GM18508 (cell line): ENCODE data around the gene FAM43B.

Experiments used
- ATAC-seq: cut with Tn5 transposase; IDR thresholded peaks from one replicate; pipeline ENCODE4 v1.9.1; 2021; ENCODE audit warnings: moderate number of reproducible peaks; ENCODE audit not compliant: insufficient read depth, unreplicated experiment

The FAM43B gene

DNA sequence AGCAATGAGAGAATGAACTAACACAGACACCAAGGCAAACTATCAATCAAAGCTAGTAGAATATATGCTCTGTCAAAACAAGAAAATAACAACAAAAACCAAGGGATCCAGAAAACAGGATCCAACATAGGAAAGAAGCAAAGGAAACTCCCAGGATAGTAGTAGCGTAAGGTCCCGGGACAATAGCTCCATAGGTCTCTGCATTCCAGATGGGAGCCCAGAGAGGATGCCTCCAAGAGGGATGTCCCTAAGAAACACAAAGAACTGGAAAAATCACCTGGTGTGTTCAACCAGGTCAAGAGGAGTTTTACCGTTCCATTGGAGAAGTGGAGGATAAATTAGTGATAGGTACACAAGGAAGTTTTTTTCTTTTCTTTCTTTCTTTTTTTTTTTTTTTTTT lies 5.7 kb upstream of the FAM43B start:
- no peak for ATAC-seq

DNA sequence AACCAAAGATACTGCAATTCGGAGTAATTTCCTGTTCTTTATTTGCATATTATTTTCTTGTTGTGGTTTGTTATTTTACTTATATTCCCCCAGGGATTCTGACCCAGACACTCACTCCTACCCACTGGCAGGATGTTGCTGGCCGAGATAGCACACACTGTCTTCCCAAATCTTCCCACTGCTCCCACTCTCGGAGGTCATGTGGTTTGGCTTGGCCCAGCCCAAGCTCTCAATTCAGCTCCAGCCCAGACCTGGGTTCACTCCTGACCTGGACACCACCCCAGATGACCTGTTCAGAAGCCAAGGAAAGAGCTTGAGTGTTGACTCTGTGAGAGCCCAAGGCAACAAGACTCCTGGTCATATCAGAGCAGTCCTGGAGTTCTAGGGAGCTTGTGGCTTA lies 1.2 kb upstream of the FAM43B start:
- ATAC-seq, result no peak

DNA sequence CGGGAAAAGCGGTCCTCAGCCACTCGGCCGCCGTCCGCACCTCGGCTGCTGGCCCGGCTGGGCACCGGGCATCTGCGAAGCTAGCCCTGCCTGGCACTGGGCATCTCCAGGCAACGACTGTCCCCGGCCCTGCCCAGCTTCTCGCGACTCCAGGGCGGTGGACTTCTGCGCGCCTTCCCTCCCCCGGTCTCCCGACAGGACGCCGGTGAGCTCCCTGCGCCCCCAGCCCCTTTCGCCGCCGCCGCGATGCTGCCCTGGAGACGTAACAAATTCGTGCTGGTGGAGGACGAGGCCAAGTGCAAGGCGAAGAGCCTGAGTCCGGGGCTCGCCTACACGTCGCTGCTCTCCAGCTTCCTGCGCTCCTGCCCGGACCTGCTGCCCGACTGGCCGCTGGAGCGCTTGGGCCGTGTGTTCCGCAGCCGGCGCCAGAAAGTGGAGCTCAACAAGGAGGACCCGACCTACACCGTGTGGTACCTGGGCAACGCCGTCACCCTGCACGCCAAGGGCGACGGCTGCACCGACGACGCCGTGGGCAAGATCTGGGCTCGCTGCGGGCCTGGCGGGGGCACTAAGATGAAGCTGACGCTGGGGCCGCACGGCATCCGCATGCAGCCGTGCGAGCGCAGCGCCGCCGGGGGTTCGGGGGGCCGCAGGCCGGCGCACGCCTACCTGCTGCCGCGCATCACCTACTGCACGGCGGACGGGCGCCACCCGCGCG lies 514 bp downstream of the FAM43B start:
- no peak for ATAC-seq

DNA sequence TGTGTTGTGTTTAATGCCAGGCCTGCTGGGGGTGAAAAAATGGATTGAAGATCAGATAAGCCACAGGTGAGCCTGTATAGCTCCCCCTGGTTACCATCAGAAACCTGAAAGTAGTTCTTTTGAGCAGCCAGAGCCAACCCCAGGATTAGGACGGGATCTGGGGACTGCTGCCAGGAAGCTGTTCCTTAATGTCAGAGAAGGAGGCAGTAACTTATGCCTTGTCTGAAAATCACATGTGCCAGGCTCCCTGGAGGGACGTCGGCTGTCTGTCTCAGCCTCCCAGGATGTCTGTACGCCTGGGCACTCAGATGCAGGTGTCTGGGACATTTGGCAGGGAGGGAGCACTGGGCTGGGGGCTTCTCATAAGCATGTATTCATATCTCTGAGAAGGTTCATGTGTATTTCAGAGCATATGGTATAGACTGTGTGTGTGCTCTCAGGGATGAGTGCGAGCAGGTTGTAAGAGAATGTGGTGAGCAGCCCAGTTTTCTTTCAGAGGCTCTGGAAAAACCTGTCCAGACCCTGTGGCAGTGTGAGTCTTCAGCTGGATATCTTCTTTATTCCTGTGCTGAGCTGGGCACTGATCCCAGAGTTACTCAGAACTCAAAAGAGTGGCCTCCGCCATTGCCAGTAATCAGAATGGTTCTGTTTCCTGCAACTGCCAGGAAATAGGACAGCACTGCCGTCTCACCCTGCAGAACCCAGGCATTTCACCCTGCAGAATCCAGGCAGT lies 2.8 kb downstream of the FAM43B start:
- ATAC-seq, result no peak

DNA sequence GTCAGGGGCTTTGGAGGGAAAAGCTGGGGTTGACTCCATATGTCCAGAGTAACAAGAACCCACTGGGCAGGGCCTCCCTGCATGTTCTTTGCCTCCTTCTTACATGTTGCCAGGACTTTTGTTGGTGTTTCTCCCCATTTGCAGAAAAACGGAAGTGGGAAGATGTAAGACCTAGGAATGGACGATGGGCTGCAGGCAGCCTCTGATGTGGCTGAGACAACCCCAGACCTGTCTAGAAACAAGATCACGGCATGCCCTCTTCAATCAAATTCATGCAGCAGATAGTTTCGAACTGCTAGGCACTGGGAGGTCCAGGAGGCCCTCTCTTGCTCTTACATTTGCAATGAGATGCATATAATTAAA lies 3.4 kb downstream of the FAM43B start:
- no peak for ATAC-seq

DNA sequence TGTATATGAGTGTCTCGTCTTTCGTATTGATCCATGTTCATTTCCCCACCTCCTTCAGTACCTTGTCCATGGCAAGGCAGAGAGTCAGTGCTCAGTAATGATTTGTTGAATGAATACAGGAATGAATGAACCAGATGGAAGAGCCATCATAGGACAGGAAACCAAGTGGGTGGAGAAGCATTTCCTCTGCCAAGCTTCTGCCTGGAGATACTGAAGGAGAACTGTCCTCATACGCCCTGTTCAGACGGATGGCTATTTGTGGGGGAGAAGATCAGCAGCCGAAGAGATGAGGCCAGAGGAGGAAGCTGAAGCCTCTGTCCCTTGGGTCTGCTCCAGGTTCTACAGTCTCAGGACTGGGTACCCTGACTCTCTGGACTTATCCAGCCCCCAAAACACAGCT lies 5.8 kb downstream of the FAM43B start:
- no peak for ATAC-seq

DNA sequence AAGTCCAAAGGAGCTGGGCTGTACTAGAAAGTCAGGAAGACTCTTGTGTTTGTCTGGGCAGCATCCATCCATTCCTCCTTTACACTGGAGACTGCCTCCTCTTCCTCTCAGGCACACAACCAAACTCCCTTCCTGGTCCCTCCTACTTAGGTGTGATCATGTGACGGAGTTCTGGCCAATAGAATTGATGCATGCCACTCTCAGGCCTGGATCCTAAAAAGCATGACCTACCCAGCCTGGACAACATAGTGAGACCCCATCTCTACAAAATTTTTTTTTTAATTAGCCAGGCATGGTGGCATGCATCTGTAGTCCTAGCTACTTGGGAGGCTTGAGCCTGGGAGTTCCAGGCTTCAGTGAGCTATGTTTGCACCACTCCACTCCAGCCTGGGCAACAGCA lies 8.6 kb downstream of the FAM43B start:
- no peak for ATAC-seq

DNA sequence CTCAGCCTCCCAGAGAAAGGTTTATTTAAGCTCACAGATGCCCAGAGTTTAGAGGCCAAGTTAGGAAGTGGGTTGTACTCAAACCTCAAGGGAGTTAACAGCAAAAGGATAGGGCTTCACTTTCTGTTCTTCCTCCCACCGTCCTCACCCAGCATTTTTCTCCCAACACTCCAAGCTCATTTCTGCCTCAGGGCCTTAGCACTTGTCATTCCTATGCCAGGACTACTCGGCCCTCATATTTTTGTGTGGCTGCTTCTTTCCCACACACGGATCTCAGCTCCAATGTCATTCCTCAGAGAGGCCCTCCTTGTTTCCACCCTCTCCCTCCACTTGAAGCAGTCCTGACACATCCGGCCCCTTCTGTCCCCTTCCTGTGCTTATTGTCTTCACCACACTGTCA lies 12.9 kb downstream of the FAM43B start:
- ATAC-seq, result no peak

DNA sequence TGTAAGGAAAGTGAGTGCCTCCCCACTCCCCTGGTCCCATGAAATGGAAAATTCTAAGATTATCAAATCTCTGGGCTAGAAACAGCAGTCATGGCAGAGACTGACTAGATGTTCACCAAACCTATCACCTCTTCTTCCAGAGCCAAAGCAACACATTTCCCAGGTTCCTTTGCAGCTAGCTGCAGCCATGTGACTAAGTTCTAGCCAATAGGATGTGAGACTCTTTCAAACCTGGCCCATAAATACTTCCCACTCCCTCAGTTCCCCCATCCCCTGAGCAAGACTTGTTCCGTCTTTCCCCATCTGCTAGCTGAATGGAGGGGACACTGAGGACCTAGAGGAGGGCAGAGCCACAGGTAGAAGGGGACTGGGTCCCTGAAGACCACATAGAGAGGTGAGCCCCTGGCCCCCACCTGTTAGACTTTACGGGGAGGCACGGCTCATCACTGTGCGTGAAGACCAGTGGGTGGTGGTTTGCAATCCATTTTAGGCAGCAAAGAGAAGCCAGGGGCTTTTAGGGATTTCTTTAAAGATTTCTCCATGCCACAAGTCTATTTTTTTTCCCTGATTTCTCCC lies 17.2 kb downstream of the FAM43B start:
- ATAC-seq, result no peak

DNA sequence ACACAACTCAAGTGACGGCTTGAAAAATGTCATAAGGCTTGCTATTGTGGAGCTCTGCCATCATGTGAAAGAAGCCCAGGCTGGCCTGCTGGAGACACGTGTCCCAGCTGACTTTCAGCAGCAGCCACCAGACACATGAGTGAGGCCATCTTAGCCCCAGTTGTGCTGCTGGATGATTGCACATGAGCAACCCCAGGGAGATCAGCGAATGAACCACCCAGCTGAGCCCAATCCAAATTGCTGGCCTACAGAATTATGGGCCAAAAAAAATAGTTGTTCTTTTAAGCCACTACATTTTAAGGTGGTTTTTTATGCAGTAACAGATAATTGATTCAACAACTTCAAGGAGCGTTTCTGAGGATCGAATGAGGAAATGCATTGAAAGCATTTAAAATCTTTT lies 19.1 kb downstream of the FAM43B start:
- ATAC-seq, result no peak

DNA sequence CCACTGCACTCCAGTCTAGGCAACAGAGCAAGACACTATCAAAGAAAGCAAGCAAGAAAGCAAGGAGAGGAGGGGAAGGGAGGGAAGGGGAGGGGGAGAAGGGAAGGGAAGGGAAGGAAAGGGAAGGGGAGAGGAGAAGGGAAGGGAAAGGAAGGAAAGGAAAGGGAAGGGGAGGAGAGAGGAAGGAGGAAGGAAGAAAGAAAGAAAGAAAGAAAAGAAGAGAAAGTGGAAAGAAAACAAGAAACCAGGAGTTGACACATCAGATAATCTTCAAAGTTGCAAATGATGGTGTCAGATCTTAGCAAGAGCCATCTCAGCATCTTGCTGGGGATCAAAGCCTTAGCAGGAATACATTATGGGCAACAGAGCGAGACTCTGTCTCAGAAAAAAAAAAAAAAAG lies 21.6 kb downstream of the FAM43B start:
- no peak for ATAC-seq

DNA sequence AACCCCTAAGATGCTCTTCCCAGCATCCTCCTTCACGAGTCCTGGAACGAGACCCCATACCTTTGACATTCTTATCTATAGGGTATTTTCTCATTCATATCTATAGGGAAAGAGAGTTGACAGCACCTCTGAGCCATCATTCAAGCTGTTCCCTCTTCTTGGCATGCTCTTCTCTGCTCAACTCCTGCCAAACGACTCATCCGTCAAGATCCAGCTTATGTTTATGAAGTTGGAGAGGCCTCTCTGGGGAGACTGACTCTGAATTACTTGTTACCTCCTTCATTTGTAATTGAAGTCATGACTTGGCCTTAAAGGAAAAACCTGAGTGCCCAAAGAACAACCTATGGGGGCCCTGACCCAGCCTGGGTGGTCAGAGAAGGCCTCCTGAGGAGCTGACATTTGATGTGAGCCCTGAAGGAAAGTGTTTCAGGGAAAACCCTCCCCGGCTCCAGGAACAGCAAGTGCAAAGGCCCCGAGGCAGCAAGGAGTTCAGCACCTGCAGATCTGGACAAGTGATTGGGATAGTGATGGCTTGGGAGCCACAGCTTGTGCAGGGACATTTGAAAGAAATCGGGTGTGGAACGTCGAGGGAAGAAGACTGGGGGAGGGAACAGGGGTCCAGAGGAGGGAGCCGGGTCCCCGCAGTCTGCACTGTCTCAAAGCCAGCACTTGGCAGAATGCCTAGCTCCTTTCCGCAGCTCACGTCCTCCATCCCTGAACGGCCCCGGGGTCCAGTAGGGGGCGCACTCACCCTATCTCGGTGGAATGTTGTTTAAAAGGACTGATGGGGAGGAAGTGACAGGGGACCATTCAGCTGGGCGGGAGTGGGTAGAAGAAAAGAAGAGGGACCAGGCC lies 22.5 kb downstream of the FAM43B start:
- ATAC-seq, result no peak

DNA sequence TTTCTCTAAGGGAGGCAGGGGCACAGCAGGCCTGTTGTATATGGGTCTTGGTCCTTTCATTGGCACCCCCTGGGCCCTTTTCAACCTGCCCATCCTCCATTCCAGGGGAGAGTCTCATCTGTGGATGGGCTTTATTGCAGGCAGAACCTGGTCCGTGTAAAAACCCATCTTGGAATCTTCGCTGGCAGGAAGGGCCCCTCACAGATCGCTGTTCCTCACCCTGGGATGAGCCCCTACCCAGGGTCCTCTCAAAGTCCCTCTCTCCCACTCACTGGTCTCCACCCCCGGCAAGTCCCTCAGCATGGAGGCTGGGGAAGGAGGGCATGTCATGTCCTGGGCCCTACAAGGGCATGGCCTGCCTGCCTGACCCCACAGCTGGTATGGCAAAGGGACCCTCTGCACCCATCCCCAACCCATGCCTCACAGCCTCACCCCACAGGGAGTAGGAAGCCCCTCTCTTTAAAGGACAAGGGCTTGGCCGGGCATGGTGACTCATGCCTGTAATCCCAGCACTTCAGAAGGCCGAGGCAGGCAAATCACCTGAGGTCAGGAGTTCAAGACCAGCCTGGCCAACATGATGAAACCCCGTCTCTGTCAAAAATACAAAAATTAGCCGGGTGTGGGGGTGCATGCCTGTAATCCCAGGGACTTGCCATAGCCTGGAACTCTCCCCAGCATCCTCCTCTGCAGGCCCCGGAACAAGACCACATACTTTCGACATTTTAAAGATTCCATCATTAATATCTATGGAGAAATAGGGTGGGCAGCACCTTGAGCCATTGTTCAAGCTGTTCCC lies 23.4 kb downstream of the FAM43B start:
- no peak for ATAC-seq

DNA sequence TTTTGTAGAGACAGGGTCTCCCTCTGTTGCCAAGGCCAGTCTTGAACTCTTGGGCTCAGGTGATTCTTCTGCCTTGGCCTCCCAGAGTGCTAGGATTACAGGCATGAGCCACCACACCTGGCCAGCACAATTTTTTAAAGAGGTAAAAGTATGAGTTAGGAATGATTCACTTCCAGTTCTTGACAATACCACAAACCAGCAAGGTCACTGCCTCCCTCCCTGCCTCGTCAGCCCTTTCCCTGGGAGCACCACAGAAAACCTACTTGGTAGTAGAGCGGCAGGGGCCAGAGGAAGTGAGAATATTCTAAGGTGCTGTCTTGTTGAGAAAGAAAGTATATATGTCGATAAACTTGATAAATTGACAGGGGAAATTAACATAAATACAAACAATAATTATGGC lies 25.7 kb downstream of the FAM43B start:
- ATAC-seq, result no peak

DNA sequence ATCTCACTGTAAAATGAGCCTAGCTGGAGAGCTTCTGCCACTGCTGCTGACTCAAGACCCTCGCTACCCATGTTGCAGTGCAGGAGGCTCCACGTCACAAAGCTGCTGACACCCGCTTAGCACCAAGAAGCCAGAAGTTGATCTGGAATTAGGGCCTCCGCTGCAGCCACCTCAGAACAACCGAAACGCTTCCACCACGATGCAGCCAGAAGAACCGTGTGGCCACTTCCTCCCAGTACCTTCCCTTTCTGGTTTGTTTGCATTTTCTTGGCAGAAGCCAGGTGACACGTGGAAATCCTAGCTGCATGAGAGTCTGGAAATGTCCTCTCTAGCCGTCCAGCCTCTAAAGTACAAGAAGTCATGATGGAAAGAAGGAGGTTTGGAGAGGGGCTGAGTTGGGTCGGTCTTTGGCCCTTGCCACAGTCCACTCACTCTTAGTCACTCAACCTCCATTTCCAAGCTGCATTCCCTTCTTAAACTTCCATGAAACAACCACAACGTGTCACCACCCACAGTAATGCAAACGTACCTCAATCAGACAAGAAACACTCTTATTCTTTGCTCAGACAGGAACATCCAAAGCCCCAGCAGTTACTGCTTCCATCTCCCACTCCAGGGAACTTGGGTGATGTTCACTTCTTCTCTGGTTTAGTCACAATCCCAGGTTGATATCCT lies 26.5 kb downstream of the FAM43B start:
- ATAC-seq, result no peak

DNA sequence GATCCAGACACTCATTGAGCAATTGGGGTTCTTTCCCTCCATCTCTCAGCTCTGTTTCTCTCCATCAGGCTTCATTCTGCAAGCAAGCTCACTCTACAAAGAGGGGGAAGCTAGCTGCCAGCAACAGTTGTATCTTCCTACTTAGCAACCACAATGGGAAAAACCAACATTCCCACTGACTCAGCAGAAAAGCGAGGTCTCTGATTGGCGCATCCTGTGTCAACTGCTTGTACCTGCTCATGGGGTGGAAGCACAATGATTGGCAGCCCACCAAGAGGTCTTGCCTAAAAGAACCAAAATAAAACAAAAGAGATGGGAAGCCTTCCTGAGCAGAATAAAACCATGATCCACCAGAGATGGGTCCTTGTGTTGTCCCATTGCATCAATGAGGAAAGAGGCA lies 32.5 kb downstream of the FAM43B start:
- ATAC-seq, result no peak

DNA sequence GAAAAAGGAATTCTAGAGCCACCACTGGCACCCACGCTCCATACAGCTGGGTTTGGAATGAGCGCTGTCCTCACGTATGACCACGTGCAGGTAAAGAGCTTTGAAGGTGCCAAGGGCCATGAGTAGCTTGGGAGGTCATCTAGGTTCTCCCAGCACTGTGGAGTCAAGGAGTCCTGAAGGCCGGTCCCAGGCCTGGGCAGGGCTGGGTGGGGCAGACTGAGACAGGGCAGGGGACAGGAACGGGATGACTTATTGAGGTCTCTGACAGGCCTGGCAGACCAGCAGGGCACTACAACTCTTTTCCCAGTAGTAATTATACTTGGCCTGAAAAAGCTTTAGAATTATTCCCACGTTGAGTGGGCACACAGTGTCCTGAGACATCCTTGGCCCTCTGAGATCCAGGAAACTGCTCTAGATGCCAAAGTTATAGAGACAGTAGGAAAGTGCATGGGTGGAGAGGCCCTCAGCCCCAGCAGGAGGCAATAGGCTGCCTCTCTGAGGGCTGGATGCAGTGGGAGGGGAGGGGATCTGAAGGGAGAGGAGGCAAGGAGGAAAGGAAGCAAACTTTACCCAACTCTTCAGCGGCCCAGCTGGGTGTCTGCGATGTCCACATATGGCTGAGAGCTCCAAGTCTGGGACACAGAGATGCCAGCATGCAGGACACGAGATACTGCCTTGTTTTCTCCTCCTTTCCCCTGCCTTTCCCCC lies 34.7 kb downstream of the FAM43B start:
- ATAC-seq, result no peak

DNA sequence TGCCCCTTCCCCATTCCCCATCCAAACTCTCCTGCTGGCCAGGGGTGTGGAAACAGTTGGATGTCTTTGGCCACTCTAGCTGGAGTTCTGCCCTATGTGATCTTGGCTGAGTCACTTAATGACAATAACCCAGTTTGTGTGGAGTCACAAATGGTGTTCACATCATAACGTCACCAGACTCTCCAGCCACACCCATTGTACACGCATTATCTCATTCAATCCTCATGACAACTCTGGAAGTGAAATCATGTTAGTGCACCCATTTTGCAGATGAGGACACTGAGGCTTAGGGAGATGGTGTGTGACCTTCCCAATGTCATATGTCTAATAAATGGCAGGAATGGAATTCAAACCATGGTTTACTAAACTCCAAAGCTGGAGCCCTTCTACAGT lies 35.3 kb downstream of the FAM43B start:
- ATAC-seq, result no peak

DNA sequence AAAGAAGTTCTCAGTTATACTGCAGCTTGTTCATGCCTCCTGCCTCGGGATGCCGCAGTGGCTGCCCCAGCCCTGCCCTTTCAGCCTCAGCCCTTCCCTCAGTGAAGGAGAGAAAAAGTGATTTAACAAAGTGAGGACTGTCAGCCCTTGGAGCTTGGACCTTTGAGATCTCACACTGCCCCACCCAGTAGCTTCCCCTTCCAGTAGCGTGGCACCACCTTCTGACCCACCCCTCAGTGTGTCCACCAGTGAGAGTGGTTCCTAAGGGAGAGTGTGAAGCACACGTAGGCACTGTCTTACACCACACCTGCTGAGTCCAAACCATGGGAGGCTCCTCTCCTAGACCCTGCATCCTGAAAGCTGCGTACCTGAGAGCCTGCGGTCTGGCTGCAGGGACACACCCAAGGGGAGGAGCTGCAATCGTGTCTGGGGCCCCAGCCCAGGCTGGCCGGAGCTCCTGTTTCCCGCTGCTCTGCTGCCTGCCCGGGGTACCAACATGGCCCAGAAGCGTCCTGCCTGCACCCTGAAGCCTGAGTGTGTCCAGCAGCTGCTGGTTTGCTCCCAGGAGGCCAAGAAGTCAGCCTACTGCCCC lies 36.4 kb downstream of the FAM43B start, which contains the start of gene CDA:
TSS of gene CDA (plus strand) at position 464 of the 592 bp plus-strand sequence. CDS start at position 497, 33 bp downstream.
- ATAC-seq, result no peak
